Panc1 (cell line): Measurements from ENCODE around the gene DENND1B. TPM values are rescaled to one million over a fixed set of nuclear protein-coding genes. Genes with fewer than 3 reads are reported as not detected.

ENCODE experiments used
- ATAC-seq: fragments of 200-7000 bp; cut with Tn5 transposase; 2 replicates; pipeline ENCODE4 v1.9.1; 2020; ENCODE audit warnings: mild to moderate bottlenecking, moderate library complexity
- BruUV-seq: library from RNA; stranded (reverse); fragments of 400-500 nt; replicated peaks from 2 replicates; lab custom pipeline; 2021; lab: Mats Ljungman, UMichigan
- CTCF ChIA-PET: fragments of 300-600 bp; sonication (Branson Sonifier 250); formaldehyde crosslinking; loops from one replicate; lab custom pipeline; 2022; ENCODE audit warnings: antibody characterized with exemption; lab: Charles Lee
- POLR2A ChIA-PET: fragments of 300-600 bp; sonication (Branson Sonifier 250); formaldehyde crosslinking; loops from one replicate; lab custom pipeline; 2022; ENCODE audit warnings: antibody characterized with exemption; lab: Charles Lee
- DNase-seq: peaks from one replicate; pipeline ENCODE4 v3.0.0-alpha.2; 2010; ENCODE audit warnings: low read depth, low spot score
- H3K27ac ChIP-seq: 2 replicates; pipeline ENCODE4 v1.5.1; 2011; ENCODE audit warnings: mild to moderate bottlenecking, low read length, inconsistent platforms
- H3K27me3 ChIP-seq: fragments of 200-500 bp; sonication (Bioruptor generic); 2 replicates; pipeline ENCODE4 v1.6.0; 2014; ENCODE audit warnings: low read length, inconsistent platforms; ENCODE audit not compliant: control insufficient read depth, insufficient read depth
- H3K36me3 ChIP-seq: fragments of 200-500 bp; sonication (Bioruptor generic); 2 replicates; pipeline ENCODE4 v1.5.1; 2014; ENCODE audit warnings: inconsistent platforms, mild to moderate bottlenecking, low read length, moderate library complexity; ENCODE audit not compliant: control insufficient read depth, insufficient read depth
- H3K4me1 ChIP-seq: 2 replicates; pipeline ENCODE4 v1.5.1; 2011; ENCODE audit warnings: inconsistent platforms, mild to moderate bottlenecking, low read length, moderate library complexity; ENCODE audit not compliant: control insufficient read depth, insufficient read depth
- H3K4me3 ChIP-seq, 2 experiments: 2 replicates each; pipeline ENCODE4 v1.5.1; 2011 to 2012; ENCODE audit warnings: low read depth in 2 of 2, low read length in 2 of 2, mild to moderate bottlenecking in 2 of 2, inconsistent platforms in 1 of 2, moderate library complexity in 1 of 2
- H3K9me3 ChIP-seq: fragments of 200-500 bp; sonication (Bioruptor generic); 2 replicates; pipeline ENCODE4 v1.5.1; 2014; ENCODE audit warnings: low read depth, mild to moderate bottlenecking, inconsistent platforms, low read length, moderate library complexity; ENCODE audit not compliant: control insufficient read depth, insufficient read depth
- CTCF ChIP-seq: fragments of 450-650 bp; IDR thresholded peaks from 2 replicates; pipeline ENCODE4 v1.5.1; 2017; ENCODE audit warnings: mild to moderate bottlenecking
- POLR2AphosphoS5 ChIP-seq: IDR thresholded peaks from 2 replicates; pipeline ENCODE4 v1.6.1; 2012; ENCODE audit warnings: mild to moderate bottlenecking, low read depth, low read length, moderate library complexity
- REST ChIP-seq, 2 experiments: IDR thresholded peaks; 2 replicates each; pipeline ENCODE4 v1.6.1; 2011 to 2012; ENCODE audit warnings: low read depth in 2 of 2, control low read depth in 1 of 2, low read length in 1 of 2, mild to moderate bottlenecking in 1 of 2, moderate library complexity in 1 of 2; ENCODE audit not compliant: insufficient read depth in 1 of 2
- SIN3A ChIP-seq: IDR thresholded peaks from 2 replicates; pipeline ENCODE4 v1.6.1; 2012; ENCODE audit warnings: low read depth, mild to moderate bottlenecking, low read length, moderate library complexity, borderline replicate concordance; ENCODE audit not compliant: insufficient read depth
- TCF7L2 ChIP-seq: IDR thresholded peaks from 2 replicates; pipeline ENCODE4 v1.6.1; 2011; ENCODE audit warnings: mild to moderate bottlenecking, low read depth, low read length, inconsistent platforms
- in situ Hi-C: cut with HindIII; loops from 2 replicates; pipeline ENCODE4 v1.10.0; 2016; ENCODE audit warnings: low sequenced_read_pairs, low pct_unique_long_range_greater_than_20kb
- intact Hi-C: fragments of 100-400 bp; cut with micrococcal nuclease; formaldehyde crosslinking; loops from one replicate; pipeline ENCODE4 v1.10.0; 2022; ENCODE audit not compliant: unreplicated experiment
- total RNA-seq: library from RNA; stranded (reverse); gene quantifications from one replicate; pipeline ENCODE4 v1.2.1, GENCODE V29; 2021; ENCODE audit not compliant: unreplicated experiment

Gene DENND1B
- total RNA-seq, 1 experiment from 2014 or later = 7.7 TPM

- H3K27me3 ChIP-seq = no peaks in the 10 kb centered on the region
- H3K4me3 ChIP-seq = no peak overlapping the region
- TF ChIP-seq TCF7L2 (no peak), POLR2AphosphoS5 (no peak), REST (IDR thresholded peaks at IDR 0.05; ENCODE audit: insufficient read depth in 1 of 2, low read depth in 2 of 2, low read length in 1 of 2) (no peak), SIN3A (no peak), CTCF (no peak)
- no peaks in the 10 kb centered on the region for H3K9me3 ChIP-seq
- in situ Hi-C loops (no loop called here), intact Hi-C loops (no loop called here)
- ATAC-seq (no peak), DNase-seq (no peak)
- ChIA-PET POLR2A (no interaction called here), CTCF (interaction anchor here (0.6 kb wide), 1 partner anchor 14 kb away, joined by 5 read pairs; no protein-coding TSS in a partner anchor)
- H3K36me3 ChIP-seq = no peaks in the 10 kb centered on the region; the same call in 1 of the 2 replicates
- no peak overlapping the region for H3K27ac ChIP-seq
- H3K4me1 ChIP-seq = peaks cover 4% of the 10 kb centered on the region
- BruUV-seq = no TSS peak
Observed at GRCh38 chr1:197671920-197672319, 103.4 kb downstream of the DENND1B start.

GRCh38 chr1:197671140-197671539 lies 104.1 kb downstream of the DENND1B start:
- no peaks in the 10 kb centered on the region; the same call in 1 of the 2 replicates for H3K36me3 ChIP-seq
- intact Hi-C loops (no loop called here), in situ Hi-C loops (no loop called here)
- no peaks in the 10 kb centered on the region for H3K9me3 ChIP-seq
- DNase-seq (no peak), ATAC-seq (no peak)
- no peak overlapping the region for H3K4me3 ChIP-seq
- no peaks in the 10 kb centered on the region for H3K27me3 ChIP-seq
- H3K27ac ChIP-seq = no peak overlapping the region
- peaks cover 4% of the 10 kb centered on the region for H3K4me1 ChIP-seq
- ChIA-PET CTCF (interaction anchor here (0.6 kb wide), 1 partner anchor 15 kb away, joined by 5 read pairs; no protein-coding TSS in a partner anchor), POLR2A (no interaction called here)
- no TSS peak for BruUV-seq
- TF ChIP-seq TCF7L2 = no peak
- TF ChIP-seq CTCF = no peak
- no peak for TF ChIP-seq REST (IDR thresholded peaks at IDR 0.05; ENCODE audit: insufficient read depth in 1 of 2, low read depth in 2 of 2, low read length in 1 of 2)
- TF ChIP-seq POLR2AphosphoS5 = no peak
- no peak for TF ChIP-seq SIN3A
